ENCODE measurements around the gene UBA6.

UBA6 gene

GRCh38 chr4:67581913-67582312 lies 119.0 kb downstream of the UBA6 start:
- H2AFZ ChIP-seq (ENCODE audit: low read length) = no peak overlapping the region
- peak overlapping the region; percentile 73 for H3K4me2 ChIP-seq (ENCODE audit: low read depth, low read length, poor library complexity, severe bottlenecking)

GRCh38 chr4:67581208-67581857 lies 119.6 kb downstream of the UBA6 start:
- Histone ChIP-seq H2AFZ (ENCODE audit: low read length) (no peak overlapping the region), H3F3A (ENCODE audit: low read depth) (peaks cover 3% of the 10 kb centered on the region; the same call in 1 of the 2 replicates), H3K27me3 (ENCODE audit: insufficient read depth, low read length, poor library complexity, severe bottlenecking) (no peaks in the 10 kb centered on the region), H3K79me2 (ENCODE audit: insufficient read depth, low read length) (no peaks in the 10 kb centered on the region), H4K20me1 (ENCODE audit: insufficient read depth, low read length, poor library complexity, severe bottlenecking) (no peaks in the 10 kb centered on the region), H3K9me2 (replicated peaks; ENCODE audit: low read depth, low read length) (no peaks in the 10 kb centered on the region), H3K9me3 (ENCODE audit: insufficient read depth, low read depth, low read length) (no peaks in the 10 kb centered on the region), H3K4me2 (ENCODE audit: low read depth, low read length, poor library complexity, severe bottlenecking) (peak overlapping the region; percentile 73), H3K4me1 (ENCODE audit: insufficient read depth, low read length, poor library complexity, severe bottlenecking) (peaks cover 29% of the 10 kb centered on the region), H3K4me3 (ENCODE audit: low read length, poor library complexity, severe bottlenecking) (peak overlapping the region; percentile 64), H3K9ac (ENCODE audit: low read depth, low read length, poor library complexity, severe bottlenecking) (peak overlapping the region; percentile 37), H3K36me3 (ENCODE audit: insufficient read depth, low read length) (no peaks in the 10 kb centered on the region; the same call in 1 of the 2 replicates)
- TF ChIP-seq CTCF (conservative IDR thresholded peaks at IDR 0.05; ENCODE audit: low read length) (no peak), EZH2phosphoT487 (IDR thresholded peaks at IDR 0.05; ENCODE audit: borderline replicate concordance) (no peak)

More at GRCh38 chr4:67581913-67582312, 119.0 kb downstream of the UBA6 start:
- peak overlapping the region; percentile 64 for H3K4me3 ChIP-seq (ENCODE audit: low read length, poor library complexity, severe bottlenecking)
- no peaks in the 10 kb centered on the region for H3K27me3 ChIP-seq (ENCODE audit: insufficient read depth, low read length, poor library complexity, severe bottlenecking)
- no peaks in the 10 kb centered on the region for H3K9me3 ChIP-seq (ENCODE audit: insufficient read depth, low read depth, low read length)
- no peaks in the 10 kb centered on the region; the same call in 1 of the 2 replicates for H3K36me3 ChIP-seq (ENCODE audit: insufficient read depth, low read length)
- peak overlapping the region; percentile 13 for H3K9ac ChIP-seq (ENCODE audit: low read depth, low read length, poor library complexity, severe bottlenecking)
- TF ChIP-seq EZH2phosphoT487 (IDR thresholded peaks at IDR 0.05; ENCODE audit: borderline replicate concordance) = no peak
- TF ChIP-seq CTCF (conservative IDR thresholded peaks at IDR 0.05; ENCODE audit: low read length) = no peak
- peaks cover 28% of the 10 kb centered on the region for H3K4me1 ChIP-seq (ENCODE audit: insufficient read depth, low read length, poor library complexity, severe bottlenecking)
- no peaks in the 10 kb centered on the region for H3K79me2 ChIP-seq (ENCODE audit: insufficient read depth, low read length)
- peaks cover 3% of the 10 kb centered on the region; the same call in 1 of the 2 replicates for H3F3A ChIP-seq (ENCODE audit: low read depth)
- H4K20me1 ChIP-seq (ENCODE audit: insufficient read depth, low read length, poor library complexity, severe bottlenecking) = no peaks in the 10 kb centered on the region
- no peaks in the 10 kb centered on the region for H3K9me2 ChIP-seq (replicated peaks; ENCODE audit: low read depth, low read length)

GRCh38 chr4:67580577-67580976 lies 120.4 kb downstream of the UBA6 start:
- H3K4me2 ChIP-seq (ENCODE audit: low read depth, low read length, poor library complexity, severe bottlenecking) = peak overlapping the region; percentile 73
- peak overlapping the region; percentile 37 for H3K9ac ChIP-seq (ENCODE audit: low read depth, low read length, poor library complexity, severe bottlenecking)
- no peak overlapping the region for H3K4me3 ChIP-seq (ENCODE audit: low read length, poor library complexity, severe bottlenecking)
- no peaks in the 10 kb centered on the region for H3K9me3 ChIP-seq (ENCODE audit: insufficient read depth, low read depth, low read length)
- no peaks in the 10 kb centered on the region for H4K20me1 ChIP-seq (ENCODE audit: insufficient read depth, low read length, poor library complexity, severe bottlenecking)
- no peaks in the 10 kb centered on the region for H3K9me2 ChIP-seq (replicated peaks; ENCODE audit: low read depth, low read length)
- no peak overlapping the region for H2AFZ ChIP-seq (ENCODE audit: low read length)
- H3K79me2 ChIP-seq (ENCODE audit: insufficient read depth, low read length) = no peaks in the 10 kb centered on the region
- peaks cover 3% of the 10 kb centered on the region; the same call in 1 of the 2 replicates for H3F3A ChIP-seq (ENCODE audit: low read depth)
- H3K4me1 ChIP-seq (ENCODE audit: insufficient read depth, low read length, poor library complexity, severe bottlenecking) = peaks cover 35% of the 10 kb centered on the region
- no peaks in the 10 kb centered on the region for H3K27me3 ChIP-seq (ENCODE audit: insufficient read depth, low read length, poor library complexity, severe bottlenecking)
- no peaks in the 10 kb centered on the region; the same call in 1 of the 2 replicates for H3K36me3 ChIP-seq (ENCODE audit: insufficient read depth, low read length)
- TF ChIP-seq EZH2phosphoT487 (IDR thresholded peaks at IDR 0.05; ENCODE audit: borderline replicate concordance) = no peak
- TF ChIP-seq CTCF (conservative IDR thresholded peaks at IDR 0.05; ENCODE audit: low read length) = no peak
